Liver (tissue), 9 donors: ENCODE data around the gene CAPZB. TPM values are rescaled to one million over a fixed set of nuclear protein-coding genes. Genes with fewer than 3 reads are reported as not detected.

Experiments
- DNase-seq: peaks from one replicate; pipeline ENCODE4 v3.0.0-alpha.2; 2017; ENCODE audit warnings: low spot score
- H3K27ac ChIP-seq, 2 donors: one replicate each; pipeline ENCODE4 v1.7.0; 2013; ENCODE audit warnings: inconsistent platforms in 2 of 2, low read length in 2 of 2, control low read depth in 1 of 2, low read depth in 1 of 2, mild to moderate bottlenecking in 1 of 2
- H3K27me3 ChIP-seq, 4 donors: one replicate each; pipeline versions ENCODE4 v1.6.1 to v1.7.0; 2013; ENCODE audit warnings: low read length in 3 of 4, inconsistent platforms in 1 of 4, mild to moderate bottlenecking in 1 of 4, moderate library complexity in 1 of 4; ENCODE audit not compliant: control insufficient read depth in 4 of 4, insufficient read depth in 4 of 4
- H3K36me3 ChIP-seq, 4 donors: one replicate each; pipeline versions ENCODE4 v1.6.1 to v1.7.0; 2013; ENCODE audit warnings: low read length in 3 of 4, mild to moderate bottlenecking in 3 of 4, low read depth in 1 of 4, moderate library complexity in 1 of 4; ENCODE audit not compliant: control insufficient read depth in 4 of 4, insufficient read depth in 3 of 4
- H3K4me1 ChIP-seq, 4 donors: one replicate each; pipeline versions ENCODE4 v1.6.1 to v1.7.0; 2013; ENCODE audit warnings: low read length in 3 of 4, mild to moderate bottlenecking in 3 of 4, moderate library complexity in 1 of 4; ENCODE audit not compliant: control insufficient read depth in 4 of 4, insufficient read depth in 4 of 4
- H3K4me3 ChIP-seq, 3 donors: one replicate each; pipeline versions ENCODE4 v1.6.1 to v1.7.0; 2013; ENCODE audit warnings: low read length in 3 of 3, control low read depth in 1 of 3, low read depth in 1 of 3, mild to moderate bottlenecking in 1 of 3
- H3K9ac ChIP-seq, 2 donors: one replicate each; pipeline ENCODE4 v1.7.0; 2013; ENCODE audit warnings: low read length in 2 of 2, mild to moderate bottlenecking in 2 of 2, moderate library complexity in 2 of 2, control low read depth in 1 of 2, low read depth in 1 of 2
- H3K9me3 ChIP-seq, 4 donors: one replicate each; pipeline versions ENCODE4 v1.6.1 to v1.7.0; 2013; ENCODE audit warnings: low read length in 3 of 4; ENCODE audit not compliant: control insufficient read depth in 4 of 4
- ATF3 ChIP-seq: IDR thresholded peaks from 2 replicates; pipeline ENCODE4 v1.6.1; 2016; ENCODE audit warnings: antibody characterized with exemption
- CTCF ChIP-seq: fragments of 150-350 bp; IDR thresholded peaks from 2 replicates; pipeline ENCODE4 v1.5.1; 2017; ENCODE audit warnings: improper control_type of control experiment, low read depth, low read length; ENCODE audit not compliant: missing input control
- HNF4A ChIP-seq, 2 donors: conservative IDR thresholded peaks; 2 replicates each; pipeline ENCODE4 v1.6.1; 2016; ENCODE audit warnings: antibody characterized with exemption in 2 of 2, mild to moderate bottlenecking in 2 of 2
- HNF4G ChIP-seq: IDR thresholded peaks from 2 replicates; pipeline ENCODE4 v1.6.1; 2016; ENCODE audit warnings: antibody characterized with exemption
- JUND ChIP-seq, 2 donors: IDR thresholded peaks; 2 replicates each; pipeline ENCODE4 v1.6.1; 2016; ENCODE audit warnings: antibody characterized with exemption in 2 of 2
- NR2F2 ChIP-seq: IDR thresholded peaks from 2 replicates; pipeline ENCODE4 v1.6.1; 2016; ENCODE audit warnings: antibody characterized with exemption
- RAD21 ChIP-seq, 2 donors: IDR thresholded peaks; 2 replicates each; pipeline ENCODE4 v1.6.1; 2016; ENCODE audit warnings: antibody characterized with exemption in 2 of 2, mild to moderate bottlenecking in 2 of 2
- REST ChIP-seq: IDR thresholded peaks from 2 replicates; pipeline ENCODE4 v1.6.1; 2016; ENCODE audit warnings: antibody characterized with exemption, mild to moderate bottlenecking
- RXRA ChIP-seq, 2 donors: IDR thresholded peaks; 2 replicates each; pipeline ENCODE4 v1.6.1; 2017 to 2018; ENCODE audit warnings: antibody characterized with exemption in 2 of 2, mild to moderate bottlenecking in 1 of 2
- SP1 ChIP-seq: IDR thresholded peaks from 2 replicates; pipeline ENCODE4 v1.6.1; 2018; ENCODE audit warnings: antibody characterized with exemption, mild to moderate bottlenecking
- WGBS: extraction: QIAGEN DNeasy Blood & Tissue Kit; methylation state at CpG from one replicate; pipeline ENCODE4 v1.1.7; 2013; 5-methylcytosine and 5-hydroxymethylcytosine counted together
- polyA plus RNA-seq, 2 donors: library from polyadenylated mRNA; stranded (reverse) in 1 of 2; unstranded in 1 of 2; fragments of 200-250 nt in 1 of 2; fragments of >200 nt in 1 of 2; fragmentation: Nextera tagmentation in 1 of 2; extraction: Ambion mirVana in 1 of 2; gene quantifications; one replicate each; pipeline versions ENCODE4 v1.2.1 to v1.2.3, GENCODE V29; 2013 to 2015
- total RNA-seq, 2 donors: library from RNA; depleted of rRNA; stranded (reverse); fragments of >200 nt; gene quantifications; one replicate each; pipeline ENCODE4 v1.2.3, GENCODE V29; 2014
- donor health status: healthy.
- donor health status: healthy.
- donor health status: healthy.
- donor health status: healthy.
- donor health status: healthy.

CAPZB gene
- total and polyA plus RNA-seq, 4 donors, result 38.3 to 98.9 (median 51.1) TPM

GRCh38 chr1:19467199-19468187, 17.8 kb downstream of the CAPZB start (continued):
- TF ChIP-seq REST (no peak), JUND (IDR thresholded peaks at IDR 0.05) (no peak)

DNA sequence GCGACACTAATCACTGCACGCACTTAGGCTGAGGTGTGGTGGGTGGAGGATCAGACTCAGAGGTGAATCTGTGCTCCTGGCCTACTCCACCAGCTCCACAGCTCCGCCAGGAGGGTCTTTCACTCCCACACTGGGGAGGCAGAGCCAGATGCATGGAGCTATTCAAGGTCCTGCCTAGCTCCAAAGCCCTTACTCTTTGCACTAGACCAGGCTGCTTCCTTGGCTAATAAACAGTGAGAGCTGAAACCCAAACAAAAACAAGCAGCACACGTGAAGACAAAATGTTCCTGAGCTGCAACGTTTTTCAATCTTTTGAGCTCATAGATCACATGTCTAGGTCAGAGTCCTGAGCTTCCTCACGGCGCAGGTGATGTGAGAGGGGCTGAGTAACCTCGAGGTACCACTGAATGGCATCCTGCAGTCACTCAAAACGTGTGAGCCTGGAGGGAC, 19.2 kb downstream of the CAPZB start:
- peak overlapping the region; percentile 47 to 78 for H3K27ac ChIP-seq
- no peaks in the 10 kb centered on the region for H3K36me3 ChIP-seq
- H3K27me3 ChIP-seq, result no peaks in the 10 kb centered on the region
- no peak overlapping the region for H3K4me3 ChIP-seq
- H3K9me3 ChIP-seq, result no peaks in the 10 kb centered on the region
- TF ChIP-seq HNF4A (conservative IDR thresholded peaks at IDR 0.05) (peak; percentile 68 to 76), REST (no peak), RXRA (IDR thresholded peaks at IDR 0.05) (peak; percentile 43 to 49), CTCF (no peak), ATF3 (no peak), RAD21 (IDR thresholded peaks at IDR 0.05) (peak in 1 of 2 donors; percentile 13), NR2F2 (no peak), HNF4G (peak; percentile 50), SP1 (peak; percentile 53)
- WGBS, result 50% methylated on average over 9 of the region's 9 CpGs
- peaks cover 13 to 47% (median 31%) of the 10 kb centered on the region in 4 donors for H3K4me1 ChIP-seq
- peak overlapping the region in 1 of 2 donors; percentile 48 for H3K9ac ChIP-seq
- DNase-seq, result no peak
